Measurements from ENCODE around the gene CRB2.

DNA sequence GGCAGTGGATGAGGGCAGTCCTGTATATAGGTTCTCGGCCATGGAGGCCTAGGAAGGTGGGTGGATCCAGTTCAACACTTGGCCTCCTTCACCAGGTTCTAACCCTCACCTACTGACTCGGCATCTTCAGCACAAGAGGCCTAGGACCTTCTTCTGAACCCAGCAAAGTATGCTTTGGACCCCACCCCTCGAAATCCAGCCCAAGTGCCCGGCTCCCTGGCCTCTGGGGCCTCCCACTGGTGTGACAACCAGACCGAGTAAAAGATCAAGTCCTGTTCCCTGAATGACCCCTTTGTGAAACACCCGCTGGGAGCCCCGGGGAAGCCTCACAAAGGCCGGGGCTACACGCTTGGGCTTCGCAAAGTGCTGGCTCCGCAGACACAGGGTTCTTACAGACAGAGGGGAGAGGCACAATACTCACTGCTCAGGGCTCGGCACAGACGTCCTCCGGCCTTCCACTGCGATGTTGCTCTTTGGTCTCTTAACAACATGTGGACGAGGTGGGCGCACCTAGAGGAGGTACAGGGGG, 47.0 kb downstream of the CRB2 start:
- no peak for TF ChIP-seq HDGF (IDR thresholded peaks at IDR 0.05; ENCODE audit: borderline replicate concordance)
- TF ChIP-seq BHLHE40 (IDR thresholded peaks at IDR 0.05; ENCODE audit: borderline replicate concordance): no peak
- TF ChIP-seq FOXA1 (IDR thresholded peaks at IDR 0.05): no peak
- no peak for TF ChIP-seq SUZ12 (IDR thresholded peaks at IDR 0.05)
- no peak for TF ChIP-seq ARNT (IDR thresholded peaks at IDR 0.05)
- TF ChIP-seq ZNF384 (IDR thresholded peaks at IDR 0.05): no peak
- TF ChIP-seq FOXM1 (IDR thresholded peaks at IDR 0.05; ENCODE audit: borderline replicate concordance): no peak
- TF ChIP-seq FOXK2 (IDR thresholded peaks at IDR 0.05): no peak
- no peak for TF ChIP-seq L3MBTL2 (conservative IDR thresholded peaks at IDR 0.05)
- no peak for TF ChIP-seq TARDBP (IDR thresholded peaks at IDR 0.05)
- no peak for TF ChIP-seq SP1 (IDR thresholded peaks at IDR 0.05)
- TF ChIP-seq CTBP1 (IDR thresholded peaks at IDR 0.05; ENCODE audit: borderline replicate concordance): no peak
- no peak for TF ChIP-seq LEF1 (IDR thresholded peaks at IDR 0.05; ENCODE audit: borderline replicate concordance)
- no peak for TF ChIP-seq ELF4 (IDR thresholded peaks at IDR 0.05)
